ENCODE data around the gene RSPH3.
A peak's percentile ranks its signal among the peaks of the same experiment; 100 is the strongest.
"Not testable (repeated sequence)": the region's sequence is repeated elsewhere in the genome, so short reads cannot be mapped to it uniquely, and the experiment has no call there.

RSPH3 gene, protein sequence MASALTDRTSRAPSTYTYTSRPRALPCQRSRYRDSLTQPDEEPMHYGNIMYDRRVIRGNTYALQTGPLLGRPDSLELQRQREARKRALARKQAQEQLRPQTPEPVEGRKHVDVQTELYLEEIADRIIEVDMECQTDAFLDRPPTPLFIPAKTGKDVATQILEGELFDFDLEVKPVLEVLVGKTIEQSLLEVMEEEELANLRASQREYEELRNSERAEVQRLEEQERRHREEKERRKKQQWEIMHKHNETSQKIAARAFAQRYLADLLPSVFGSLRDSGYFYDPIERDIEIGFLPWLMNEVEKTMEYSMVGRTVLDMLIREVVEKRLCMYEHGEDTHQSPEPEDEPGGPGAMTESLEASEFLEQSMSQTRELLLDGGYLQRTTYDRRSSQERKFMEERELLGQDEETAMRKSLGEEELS

DNA sequence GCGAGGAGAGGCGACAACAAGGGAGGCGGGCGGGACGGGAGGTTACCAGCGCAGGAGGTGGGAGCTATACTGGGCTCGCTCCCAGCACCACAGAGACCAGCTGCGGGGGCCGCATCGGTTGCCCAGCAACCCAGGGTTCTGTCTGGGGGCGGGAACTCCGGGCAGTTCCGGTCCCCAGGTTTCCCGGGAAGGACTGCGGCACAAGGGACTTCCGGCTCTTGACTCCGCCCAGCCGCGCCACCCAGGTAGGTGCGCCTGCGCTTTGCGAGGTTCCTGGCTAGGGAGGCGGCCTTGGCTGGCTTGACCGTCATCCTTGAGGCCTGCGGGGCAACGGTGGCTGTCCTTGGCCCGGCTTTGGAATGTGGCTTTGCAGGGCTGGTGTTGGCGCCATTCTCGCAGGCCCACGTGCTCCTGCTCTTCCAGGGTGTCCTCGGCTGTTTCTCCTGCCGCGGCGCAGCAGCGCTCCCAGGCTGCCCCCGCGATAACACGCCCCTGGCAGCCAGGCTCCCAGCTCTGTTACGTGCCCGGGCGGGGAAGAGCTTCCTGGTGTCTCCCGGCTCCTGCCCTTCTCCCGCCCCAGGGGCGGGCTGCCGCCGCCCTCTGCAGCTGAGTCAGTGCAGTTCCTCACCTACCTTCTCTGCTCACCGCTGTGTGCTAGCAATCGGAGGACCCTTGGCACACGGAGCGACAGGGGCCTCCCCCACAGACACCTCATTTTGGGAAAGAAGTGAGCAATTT, at the start of gene RSPH3:
Gene RSPH3, minus strand, starts transcription at position 537 of the 738 bp plus-strand sequence. CDS start 652 bp downstream, outside the sequence.
- DNase-seq, result peak; percentile 81

DNA sequence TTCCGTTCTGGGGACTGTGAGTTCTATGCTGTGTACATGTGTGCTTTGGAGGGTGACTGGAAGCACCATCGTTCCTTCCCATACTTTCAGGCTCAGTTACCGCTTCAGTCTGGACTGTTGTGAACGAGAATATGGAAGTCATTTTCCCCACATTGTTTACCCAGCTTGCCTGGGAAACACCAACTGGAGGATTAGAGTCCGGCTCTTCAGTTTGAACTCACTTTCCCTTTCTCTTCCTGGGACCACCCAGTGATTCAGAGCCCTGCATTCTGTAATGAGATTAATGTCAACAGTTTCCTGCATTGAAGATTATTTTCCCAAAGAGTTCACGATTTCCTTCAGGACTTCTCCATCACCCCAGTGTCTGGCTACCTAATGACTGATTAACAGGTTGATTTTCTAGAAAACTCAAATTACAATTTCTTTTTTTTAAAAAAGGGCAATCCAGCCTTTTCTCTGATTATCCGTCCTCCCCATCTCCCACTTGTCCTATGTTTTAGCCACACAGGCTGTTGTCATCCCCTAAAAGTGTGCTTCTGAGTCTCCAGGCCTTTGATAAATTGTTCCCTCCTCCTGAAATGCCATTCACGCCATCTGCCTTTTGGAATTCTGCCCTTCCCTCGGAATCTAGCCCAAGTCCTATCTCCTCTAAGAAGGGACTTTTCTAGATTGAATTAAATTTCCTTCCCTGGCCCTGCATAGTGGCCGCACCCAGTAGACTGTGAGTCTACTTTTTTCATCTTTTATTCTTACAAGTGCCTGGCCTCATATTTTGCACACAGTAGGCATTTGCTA, 48.1 kb upstream of the RSPH3 start:
- no peak for DNase-seq

DNA sequence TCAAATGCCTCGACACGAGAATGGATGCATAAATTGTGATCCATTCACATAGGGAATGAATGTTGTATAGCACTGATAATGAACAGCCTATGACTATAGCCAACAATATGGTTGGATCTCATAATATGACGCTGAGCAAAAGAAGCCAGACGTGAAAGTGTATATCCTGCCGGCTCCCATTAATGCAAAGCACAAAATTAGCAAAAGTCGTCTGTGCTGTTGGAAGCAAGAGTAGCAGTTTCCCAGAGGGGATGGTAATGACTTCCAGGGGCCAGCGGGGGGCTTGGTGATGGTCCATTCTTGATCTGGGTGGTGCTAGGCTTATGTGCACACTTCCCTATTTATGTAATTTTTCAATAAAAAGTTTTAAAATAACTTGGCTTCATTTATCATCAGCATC, 45.8 kb upstream of the RSPH3 start:
- DNase-seq, result no peak

DNA sequence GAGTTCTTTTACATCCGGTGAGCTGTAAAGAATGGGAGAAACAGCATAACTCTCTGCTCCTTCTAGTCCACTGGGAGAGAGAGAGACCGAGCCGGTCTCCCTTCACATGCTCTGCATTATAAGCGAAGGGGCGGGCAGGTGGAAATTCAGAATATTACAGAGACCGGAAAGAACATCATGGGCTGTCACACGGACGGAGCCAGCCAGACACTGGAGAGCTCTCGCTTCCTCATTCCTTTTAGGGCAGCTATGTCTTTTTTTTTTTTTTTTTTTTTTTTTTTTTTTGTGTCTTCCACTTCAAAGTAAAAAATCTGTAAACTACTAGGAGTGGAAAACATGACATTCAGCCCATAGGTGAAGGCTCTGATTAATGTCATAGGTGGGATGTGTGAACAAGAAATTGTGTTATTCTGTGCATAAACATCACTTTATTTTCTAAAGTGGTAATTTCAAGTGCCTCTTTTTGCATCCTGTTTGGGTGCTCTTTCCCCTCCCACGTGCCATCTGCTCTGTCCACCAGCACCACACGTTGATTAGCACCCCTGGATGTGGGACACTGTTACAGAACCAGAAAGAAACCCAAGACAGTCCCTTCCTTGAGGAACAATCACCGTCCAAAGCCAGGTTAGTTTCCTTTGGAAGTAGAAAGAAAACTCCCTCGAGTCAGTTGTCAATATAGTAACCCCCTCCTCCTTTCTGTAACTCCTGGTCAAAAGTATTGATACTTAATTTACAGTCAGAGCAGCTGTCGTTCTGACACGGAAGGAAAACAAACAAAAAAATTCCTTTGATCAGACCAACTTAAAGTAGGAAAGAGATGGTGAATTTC, 45.1 kb upstream of the RSPH3 start, which contains the start of gene TAGAP:
Gene TAGAP, minus strand, starts transcription at position 93 of the 829 bp plus-strand sequence. CDS start 845 bp downstream, outside the sequence.
- no peak for DNase-seq

DNA sequence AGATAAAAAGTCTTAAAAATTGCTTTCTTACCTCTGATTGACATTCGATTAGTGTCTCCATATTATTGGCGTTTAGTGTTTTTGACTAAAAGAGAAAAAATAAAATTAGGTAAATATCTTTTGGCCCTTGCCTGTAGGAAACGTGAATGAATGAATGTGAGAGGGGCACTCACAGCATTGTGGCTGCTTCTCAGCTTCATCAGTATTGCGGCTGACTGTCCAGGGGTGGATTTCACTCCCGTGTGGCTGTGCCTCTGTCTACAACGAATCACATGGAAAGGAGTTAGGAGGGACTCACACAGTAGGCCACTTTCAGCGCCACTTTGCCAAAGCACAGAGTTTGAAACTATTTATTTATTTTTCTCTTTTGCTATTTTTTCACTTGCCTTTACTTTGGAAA, 43.9 kb upstream of the RSPH3 start:
- DNase-seq, result no peak

DNA sequence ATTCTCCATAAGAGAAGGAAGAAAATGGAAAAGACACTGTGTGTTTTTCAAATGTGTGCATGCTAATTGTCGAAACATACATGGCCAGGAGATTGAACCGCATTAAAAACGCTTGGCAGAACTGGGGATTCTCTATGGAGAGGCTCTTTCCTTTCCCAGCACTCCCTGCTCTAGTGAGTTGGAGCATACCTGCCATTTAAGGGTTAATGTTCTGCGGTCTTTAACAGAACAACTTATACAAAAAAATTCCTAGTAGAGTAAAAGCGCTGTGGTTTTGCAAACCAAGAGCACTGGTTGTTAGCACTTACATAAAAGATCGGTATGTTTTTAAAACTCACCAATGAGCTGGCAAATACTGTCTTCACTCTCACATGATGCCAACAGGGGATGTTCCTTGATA, 43.2 kb upstream of the RSPH3 start:
- no peak for DNase-seq

DNA sequence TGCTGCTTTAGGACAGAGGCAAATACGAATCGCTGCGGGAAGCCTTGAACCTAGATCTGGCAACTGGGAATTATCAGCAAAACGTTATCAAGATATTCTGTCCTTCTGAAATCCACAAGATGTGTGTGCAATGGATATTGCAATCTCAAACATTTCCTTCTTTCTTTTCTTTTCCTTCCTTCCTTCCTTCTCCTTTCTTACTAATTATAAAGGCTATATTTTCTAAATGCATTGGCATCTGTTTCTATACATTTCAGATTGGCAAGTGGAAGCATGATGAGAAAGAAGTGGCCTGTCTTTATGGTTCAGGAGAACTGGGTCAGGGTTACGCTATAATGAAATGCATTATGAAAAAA, 42.8 kb upstream of the RSPH3 start:
- no peak for DNase-seq

DNA sequence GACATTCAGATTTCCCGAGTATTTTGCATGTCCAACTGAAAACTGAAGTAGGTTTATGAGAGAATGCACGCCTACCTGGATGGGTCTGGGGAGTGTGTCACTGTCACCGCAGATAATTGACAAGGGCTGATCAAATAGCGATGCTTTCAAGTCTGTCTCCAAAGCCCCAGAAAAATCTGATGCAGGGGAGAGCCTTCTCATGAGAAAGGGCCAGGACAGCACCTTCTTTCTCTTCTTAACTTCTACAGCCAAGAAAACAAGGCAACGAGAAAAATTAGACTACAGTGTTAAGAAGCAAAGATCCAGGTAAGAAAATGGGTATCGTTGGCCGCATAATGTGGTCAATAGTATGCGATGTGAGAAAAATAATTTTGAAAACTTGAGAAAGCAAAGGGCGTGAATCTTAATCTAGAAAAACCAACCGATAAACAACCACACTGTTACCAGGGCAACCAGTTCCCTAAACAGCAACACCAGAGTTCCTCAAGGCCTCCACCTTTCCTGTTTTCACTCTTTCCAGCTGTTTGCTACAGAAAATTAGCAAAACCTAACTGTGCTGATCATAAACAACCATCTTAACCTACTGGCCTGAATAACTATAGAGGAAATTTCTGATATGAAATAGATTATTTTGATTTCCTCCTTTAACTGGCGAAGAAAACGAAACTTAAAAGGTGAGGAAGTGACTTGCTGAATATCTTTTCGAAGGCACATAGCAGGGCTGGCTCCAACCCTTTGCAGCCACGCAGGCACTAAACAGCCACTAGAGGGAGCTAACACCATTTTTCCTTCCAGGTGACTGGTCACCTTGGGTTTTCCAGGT, 42.2 kb upstream of the RSPH3 start:
- DNase-seq, result peak; percentile 39

DNA sequence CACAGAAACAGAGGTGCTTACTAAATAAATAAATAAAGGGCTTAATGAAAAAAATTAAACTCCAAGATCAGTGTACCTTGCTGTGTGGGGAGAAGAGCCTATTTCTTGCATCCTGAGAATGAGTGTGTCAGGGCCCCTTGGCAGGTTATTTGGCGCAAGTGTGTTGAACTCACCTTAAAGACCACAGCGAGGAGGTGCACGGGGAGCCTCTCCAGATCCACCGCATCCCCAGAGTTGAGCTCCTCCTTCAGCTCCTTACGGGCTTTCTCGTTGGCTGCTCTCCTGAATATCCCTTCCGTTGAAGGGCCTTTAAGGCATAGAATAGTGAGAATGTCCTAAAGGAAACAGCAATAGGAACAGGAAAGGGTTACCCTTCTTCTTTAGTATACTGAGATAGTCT, 41.2 kb upstream of the RSPH3 start:
- no peak for DNase-seq

DNA sequence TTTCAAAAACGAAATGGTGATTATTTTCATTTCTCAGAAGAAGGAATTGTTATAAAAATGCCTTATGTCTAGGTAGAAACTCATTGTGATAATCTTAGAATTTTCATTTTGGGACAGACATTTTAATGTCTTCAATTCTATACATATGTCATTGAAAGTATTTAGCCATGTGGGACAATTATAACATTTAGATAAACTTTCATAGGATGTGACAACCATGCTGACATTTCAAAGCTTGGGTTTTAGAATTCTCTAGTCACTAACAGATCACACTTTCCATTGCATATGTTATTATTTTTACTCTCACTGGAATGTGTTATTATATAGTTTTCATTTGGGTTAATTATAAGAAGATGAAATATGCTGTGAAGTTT, 39.9 kb upstream of the RSPH3 start:
- DNase-seq, result no peak

DNA sequence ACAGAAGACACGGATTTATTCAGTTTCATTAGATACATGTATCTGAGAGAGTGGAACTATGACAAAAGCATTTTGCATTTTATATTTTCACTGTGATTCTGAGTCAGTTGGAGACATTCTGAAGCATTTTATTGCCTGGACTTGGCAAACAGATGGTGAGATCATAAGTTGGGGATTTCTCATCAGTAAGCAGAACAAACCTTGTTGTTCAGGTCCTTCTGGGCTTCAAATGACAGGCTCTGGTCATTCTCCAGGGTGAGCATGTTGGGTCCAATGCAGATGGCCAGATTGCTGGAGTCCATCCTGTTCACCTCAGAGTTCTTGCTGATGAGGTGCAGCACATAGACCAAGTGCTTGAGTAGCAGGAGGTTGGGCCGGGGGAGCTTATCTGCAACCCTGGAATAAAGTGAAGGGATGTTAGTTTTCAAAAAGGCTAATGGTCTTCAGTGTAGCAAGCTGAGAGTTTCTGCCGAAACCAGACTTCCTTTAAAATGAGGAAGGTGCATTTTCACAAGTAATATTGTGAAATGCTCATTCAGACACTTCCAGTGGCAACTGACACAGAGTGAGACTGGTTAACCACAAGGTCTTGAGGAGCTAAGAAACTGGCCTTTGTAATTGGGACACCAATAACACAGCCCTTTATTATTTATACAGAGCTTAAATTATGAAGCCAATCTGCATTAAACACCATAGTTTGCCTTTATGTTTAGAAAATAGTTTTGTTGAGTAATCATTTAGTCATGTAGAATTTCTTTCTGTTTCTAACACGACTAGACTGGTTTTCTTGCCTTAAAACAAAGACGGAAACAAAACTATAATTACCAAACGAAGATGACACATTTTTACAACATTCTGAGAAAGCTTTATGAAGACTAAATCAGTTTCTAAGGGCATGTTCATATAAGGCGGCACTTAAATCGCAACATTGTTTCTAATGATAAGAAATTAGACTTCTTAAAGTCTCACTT, 39.2 kb upstream of the RSPH3 start:
- DNase-seq, result no peak

DNA sequence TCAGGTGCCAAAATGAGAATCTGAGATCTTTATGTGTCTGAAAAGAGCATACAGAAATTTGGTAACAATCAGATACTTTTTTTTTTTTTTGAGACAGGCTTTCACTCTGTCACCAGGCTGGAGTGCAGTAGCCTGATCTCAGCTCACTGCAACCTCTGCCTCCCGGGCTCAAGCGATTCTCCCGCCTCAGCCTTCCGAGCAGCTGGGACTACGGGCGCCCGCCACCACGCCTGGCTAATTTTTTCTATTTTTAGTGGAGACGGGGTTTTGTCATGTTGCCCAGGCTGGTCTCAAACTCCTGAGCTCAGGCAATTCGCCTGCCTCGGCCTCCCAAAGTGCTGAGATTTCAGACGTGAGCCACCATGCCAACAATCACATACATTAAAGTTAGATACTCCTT, 38.3 kb upstream of the RSPH3 start:
- not testable (repeated sequence) for DNase-seq

DNA sequence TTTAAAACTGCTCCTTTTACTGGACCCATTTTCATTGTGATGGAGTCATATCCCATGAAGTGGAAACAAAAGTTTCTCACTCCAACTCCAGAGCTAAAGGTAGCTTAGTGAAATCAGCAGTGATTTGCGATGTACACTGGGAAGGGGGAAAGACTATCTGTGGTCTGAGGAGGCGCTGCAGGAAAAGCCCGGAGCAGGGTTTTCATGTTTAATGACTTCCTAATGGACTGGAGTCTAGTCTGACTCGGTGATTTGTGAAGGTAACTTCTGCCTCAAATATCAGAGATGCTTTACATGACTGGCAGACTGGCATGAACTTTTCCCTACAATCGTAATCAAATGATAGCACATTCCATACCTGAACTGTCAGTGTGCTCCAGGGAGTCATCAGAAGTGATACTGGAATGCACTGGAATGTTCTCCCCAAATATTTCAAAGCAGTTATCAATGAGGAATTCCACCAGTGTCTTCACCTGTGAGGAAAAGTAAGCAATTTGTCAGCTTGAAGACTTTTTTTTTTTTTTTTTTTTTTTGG, 37.8 kb upstream of the RSPH3 start:
- no peak for DNase-seq

DNA sequence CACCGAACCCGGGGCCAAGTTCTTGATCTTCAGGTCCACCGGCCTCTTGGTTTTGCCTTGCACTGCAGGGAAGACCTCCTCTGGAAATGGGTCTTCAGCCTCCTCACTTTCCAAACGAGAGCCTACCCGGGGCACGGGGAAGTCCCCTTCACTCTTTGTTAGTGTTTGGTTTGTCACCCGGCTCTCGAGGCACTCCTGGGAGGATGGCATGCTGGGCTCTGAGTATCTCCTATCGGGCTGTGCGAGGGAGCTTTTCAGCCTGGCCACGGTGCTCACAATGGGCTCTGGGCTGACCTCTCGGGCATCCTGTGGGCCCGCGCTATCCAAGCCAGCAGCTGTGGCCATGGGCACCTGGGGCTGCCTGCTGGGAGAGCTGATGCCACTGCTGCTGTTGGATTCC, 36.7 kb upstream of the RSPH3 start:
- DNase-seq, result no peak

DNA sequence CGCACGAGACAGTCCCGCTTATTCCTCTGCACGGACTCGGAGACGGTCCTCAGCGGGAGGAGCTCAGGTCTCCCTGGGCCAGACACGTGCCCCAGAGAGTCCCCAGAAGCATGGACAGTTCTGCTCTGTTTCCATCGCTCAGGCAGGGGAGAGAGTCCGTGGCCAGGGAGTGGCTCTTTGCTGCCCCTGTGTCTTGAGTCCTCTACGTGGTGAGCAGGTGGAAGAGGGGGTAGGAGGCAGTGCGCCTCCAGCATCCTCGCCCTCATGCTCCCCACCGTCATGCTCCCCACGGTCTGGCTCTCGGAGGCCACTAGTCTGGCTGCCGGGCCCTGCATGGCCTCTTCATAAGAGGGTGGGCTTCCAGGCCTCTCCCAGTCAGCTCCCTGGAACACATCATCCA, 35.9 kb upstream of the RSPH3 start:
- no peak for DNase-seq

DNA sequence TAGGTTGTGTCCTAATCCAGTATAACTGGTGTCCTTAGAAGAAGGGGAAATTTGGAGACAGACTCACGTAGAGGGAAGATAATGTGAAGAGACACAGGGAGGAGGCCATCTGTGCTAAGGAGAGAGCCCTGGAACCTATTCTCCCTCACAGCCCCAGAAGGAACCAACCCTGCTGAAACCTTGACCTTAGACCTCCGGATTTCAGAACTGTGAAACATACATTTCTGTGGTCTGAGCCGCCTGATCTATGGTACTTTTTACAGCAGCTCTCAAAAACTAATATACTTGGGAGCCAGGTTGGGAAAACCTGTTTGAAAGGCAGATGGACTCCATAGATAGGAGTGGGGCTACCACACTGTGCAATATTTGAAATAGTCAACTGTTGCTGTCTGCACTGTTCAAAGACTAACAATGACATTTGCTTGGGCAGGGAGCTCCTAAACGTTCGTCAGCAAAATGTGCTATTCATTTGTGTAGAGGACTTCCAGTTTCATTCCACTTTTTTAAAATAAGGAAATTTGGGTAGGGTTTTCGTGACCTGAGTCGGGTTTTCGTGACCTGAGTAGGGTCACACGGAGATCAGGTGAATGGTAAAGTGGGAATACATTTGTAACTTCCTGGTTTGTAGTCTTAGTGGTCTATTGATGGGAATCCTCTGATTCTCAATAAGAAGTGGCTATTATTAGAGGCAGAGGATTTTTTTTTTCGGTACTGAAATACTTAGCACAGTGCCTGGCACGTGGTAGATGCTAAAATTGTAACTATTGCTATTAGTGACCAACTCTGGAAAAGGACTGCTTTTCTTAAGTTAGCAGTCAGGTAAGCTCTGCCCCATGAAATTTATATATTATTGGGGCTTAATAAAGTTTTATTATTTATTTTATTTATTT, 33.4 kb upstream of the RSPH3 start:
- DNase-seq, result no peak

DNA sequence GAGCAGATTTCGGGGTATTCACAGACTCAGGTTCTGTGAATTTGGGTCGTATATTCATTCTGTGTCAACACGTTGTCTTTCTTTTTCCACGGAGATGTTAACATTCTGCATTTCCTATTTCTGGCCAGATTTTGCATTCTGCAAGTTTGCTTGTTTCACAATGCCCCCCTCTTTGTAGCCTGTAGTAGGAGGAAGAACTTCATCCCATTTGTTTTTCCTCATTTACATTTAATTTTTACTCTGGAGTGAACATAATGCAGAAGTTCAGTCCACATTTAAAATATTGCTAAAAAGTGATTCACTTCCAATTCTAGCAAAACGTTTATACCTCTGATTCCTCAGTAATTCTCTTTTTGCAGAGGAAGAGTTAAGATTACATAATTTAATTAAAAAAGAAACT, 31.8 kb upstream of the RSPH3 start:
- DNase-seq, result no peak

DNA sequence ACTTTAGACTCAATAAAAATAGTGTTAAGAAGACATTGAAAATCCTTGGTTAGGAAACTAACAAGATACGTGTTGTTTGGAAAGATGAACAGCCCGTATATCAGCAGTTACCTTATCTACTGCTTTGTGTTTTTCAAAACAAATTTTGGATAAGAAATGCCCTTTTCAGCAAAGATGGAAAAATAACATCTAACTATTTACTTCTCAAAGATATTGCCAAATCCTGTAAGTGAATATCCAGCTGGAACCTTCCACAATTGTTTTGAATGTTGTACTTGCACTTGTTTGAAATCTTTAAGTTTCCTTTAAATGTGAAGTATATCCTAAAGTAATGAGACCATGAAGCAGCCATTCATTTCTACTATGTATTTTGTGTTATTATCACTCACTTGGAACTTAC, 30.2 kb upstream of the RSPH3 start:
- DNase-seq, result no peak

DNA sequence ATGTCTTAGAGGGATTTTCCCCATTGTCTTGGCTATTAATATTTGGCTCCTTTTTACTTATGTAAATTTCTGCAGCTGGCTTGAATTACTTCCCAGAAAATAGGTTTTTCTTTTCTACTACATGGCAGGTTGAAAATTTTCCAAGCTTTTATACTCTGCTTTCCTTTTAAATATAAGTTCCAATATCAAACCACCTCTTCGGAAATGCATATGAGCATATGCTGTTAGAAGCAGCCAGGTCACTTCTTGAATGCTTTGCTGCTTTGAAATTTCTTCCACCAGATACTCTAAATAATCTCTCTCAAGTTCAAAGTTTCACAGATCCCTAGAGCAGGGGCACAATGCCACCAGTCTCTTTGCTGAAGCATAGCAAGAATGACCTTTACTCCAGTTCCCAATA, 25.2 kb upstream of the RSPH3 start:
- not testable (repeated sequence) for DNase-seq

All from NCI-H187 treated with DMSO at 0.1 percent for 48 hours (cell line).